Small intestine (tissue), 7 donors: ENCODE measurements around the gene BBOX1. TPM values are rescaled to one million over a fixed set of nuclear protein-coding genes. Genes with fewer than 3 reads are reported as not detected.
"Not testable (repeated sequence)": the region's sequence is repeated elsewhere in the genome, so short reads cannot be mapped to it uniquely, and the experiment has no call there.

Experiments used
- DNase-seq, 2 donors: peaks; one replicate each; pipeline versions ENCODE4 v3.0.0 to v3.0.0-alpha.2; 2013
- FAIRE-seq: peaks from 2 replicates; lab custom pipeline; 2012; peaks lifted over from hg19 to GRCh38; lab: Jason Lieb, UNC
- H3K27ac ChIP-seq, 3 donors: one replicate each; pipeline ENCODE4 v1.5.1; 2013; ENCODE audit warnings: low read length in 2 of 3, mild to moderate bottlenecking in 2 of 3, control low read depth in 1 of 3, inconsistent platforms in 1 of 3, low read depth in 1 of 3, moderate library complexity in 1 of 3
- H3K27me3 ChIP-seq, 3 donors: one replicate each; pipeline ENCODE4 v1.6.1; 2013; ENCODE audit warnings: low read length in 3 of 3, inconsistent platforms in 1 of 3; ENCODE audit not compliant: control insufficient read depth in 3 of 3, insufficient read depth in 3 of 3
- H3K36me3 ChIP-seq, 3 donors: one replicate each; pipeline ENCODE4 v1.6.1; 2013; ENCODE audit warnings: low read length in 3 of 3, inconsistent platforms in 1 of 3, low read depth in 1 of 3, mild to moderate bottlenecking in 1 of 3, moderate library complexity in 1 of 3; ENCODE audit not compliant: control insufficient read depth in 3 of 3, insufficient read depth in 2 of 3
- H3K4me1 ChIP-seq, 3 donors: one replicate each; pipeline ENCODE4 v1.6.1; 2013; ENCODE audit warnings: low read length in 2 of 3, inconsistent platforms in 1 of 3, low read depth in 1 of 3, mild to moderate bottlenecking in 1 of 3, moderate library complexity in 1 of 3; ENCODE audit not compliant: control insufficient read depth in 3 of 3, insufficient read depth in 2 of 3
- H3K4me3 ChIP-seq, 3 donors: one replicate each; pipeline ENCODE4 v1.5.1; 2013; ENCODE audit warnings: low read length in 3 of 3, control low read depth in 1 of 3, inconsistent platforms in 1 of 3, low read depth in 1 of 3, mild to moderate bottlenecking in 1 of 3, moderate library complexity in 1 of 3
- H3K9me3 ChIP-seq, 2 donors: one replicate each; pipeline ENCODE4 v1.6.1; 2013; ENCODE audit warnings: low read depth in 1 of 2, low read length in 1 of 2; ENCODE audit not compliant: control insufficient read depth in 2 of 2, insufficient read depth in 1 of 2
- WGBS, 3 donors: extraction: QIAGEN DNeasy Blood & Tissue Kit; methylation state at CpG; one replicate each; pipeline ENCODE4 v1.1.7; 2013; 5-methylcytosine and 5-hydroxymethylcytosine counted together
- polyA plus RNA-seq, 4 donors: library from polyadenylated mRNA; stranded (reverse) in 3 of 4; unstranded in 1 of 4; fragments of 200-250 nt in 3 of 4; fragments of 120-200 nt in 1 of 4; gene quantifications; one replicate each; pipeline versions ENCODE4 v1.2.1 to v1.2.3, GENCODE V29; 2013
- donor health status: healthy with polysubstance abuse.
- donor health status: control.
- donor health status: control.
- donor health status: Bipolar disorder and iron deficiency.
- donor health status: healthy.

BBOX1 gene
- polyA plus RNA-seq, 4 donors = 2.1 TPM; not detected in 3

- H3K27ac ChIP-seq = no peak overlapping the region
- no peak overlapping the region for H3K4me3 ChIP-seq
- H3K4me1 ChIP-seq = no peaks in the 10 kb centered on the region
- H3K36me3 ChIP-seq = no peaks in the 10 kb centered on the region
- H3K27me3 ChIP-seq = no peaks in the 10 kb centered on the region
- no peaks in the 10 kb centered on the region for H3K9me3 ChIP-seq
- DNase-seq (no peak), FAIRE-seq (no peak)
Observed at GRCh38 chr11:27084518-27084917, 43.9 kb downstream of the BBOX1 start.

GRCh38 chr11:27085111-27085510 lies 44.5 kb downstream of the BBOX1 start:
- FAIRE-seq = no peak
- Histone ChIP-seq H3K9me3 (peaks cover 0 to 3% of the 10 kb centered on the region in 2 donors), H3K27me3 (no peaks in the 10 kb centered on the region), H3K36me3 (no peaks in the 10 kb centered on the region), H3K4me3 (no peak overlapping the region), H3K27ac (no peak overlapping the region), H3K4me1 (no peaks in the 10 kb centered on the region)
- 68 to 89% (median 74%) methylated on average over 1 of the region's 1 CpG for whole genome bisulfite sequencing, 3 donors
- no peak for DNase-seq

GRCh38 chr11:27085605-27086004 lies 45.0 kb downstream of the BBOX1 start:
- DNase-seq = no peak

GRCh38 chr11:27087432-27087831 lies 46.8 kb downstream of the BBOX1 start:
- Histone ChIP-seq H3K27ac (no peak overlapping the region), H3K9me3 (peaks cover 0 to 12% of the 10 kb centered on the region in 2 donors), H3K4me1 (no peaks in the 10 kb centered on the region), H3K4me3 (no peak overlapping the region), H3K36me3 (no peaks in the 10 kb centered on the region), H3K27me3 (no peaks in the 10 kb centered on the region)
- DNase-seq (no peak), FAIRE-seq (no peak)
- 68 to 85% (median 81%) methylated on average over 2 of the region's 2 CpGs for WGBS, 3 donors

More at GRCh38 chr11:27085605-27086004, 45.0 kb downstream of the BBOX1 start:
- no peak for FAIRE-seq
- no peaks in the 10 kb centered on the region for H3K36me3 ChIP-seq
- no peaks in the 10 kb centered on the region for H3K27me3 ChIP-seq
- no peak overlapping the region for H3K4me3 ChIP-seq
- WGBS, 3 donors = 0 to 2% (median 0%) methylated on average over 1 of the region's 1 CpG
- no peak overlapping the region for H3K27ac ChIP-seq
- peaks cover 0 to 7% of the 10 kb centered on the region in 2 donors for H3K9me3 ChIP-seq
- H3K4me1 ChIP-seq = no peaks in the 10 kb centered on the region

GRCh38 chr11:27088353-27088752 lies 47.7 kb downstream of the BBOX1 start:
- Histone ChIP-seq H3K27me3 (no peaks in the 10 kb centered on the region), H3K27ac (no peak overlapping the region), H3K9me3 (peaks cover 0 to 12% of the 10 kb centered on the region in 2 donors), H3K36me3 (no peaks in the 10 kb centered on the region), H3K4me3 (no peak overlapping the region), H3K4me1 (no peaks in the 10 kb centered on the region)
- FAIRE-seq (no peak), DNase-seq (no peak)

GRCh38 chr11:27089746-27090145 lies 49.1 kb downstream of the BBOX1 start:
- no peak for DNase-seq
- FAIRE-seq = no peak
- H3K9me3 ChIP-seq = peaks cover 0 to 12% of the 10 kb centered on the region in 2 donors
- H3K4me3 ChIP-seq = no peak overlapping the region
- no peak overlapping the region for H3K27ac ChIP-seq
- no peaks in the 10 kb centered on the region for H3K36me3 ChIP-seq
- no peaks in the 10 kb centered on the region for H3K27me3 ChIP-seq
- WGBS, 3 donors = 80 to 84% (median 84%) methylated on average over 2 of the region's 2 CpGs
- H3K4me1 ChIP-seq = no peaks in the 10 kb centered on the region

- not testable (repeated sequence) for H3K27me3 ChIP-seq, DNase-seq, H3K27ac ChIP-seq, H3K4me1 ChIP-seq, H3K4me3 ChIP-seq, FAIRE-seq, H3K36me3 ChIP-seq
- 51 to 74% (median 54%) methylated on average over 5 of the region's 5 CpGs for WGBS, 3 donors
- H3K9me3 ChIP-seq = peaks cover 0 to 12% of the 10 kb centered on the region in 2 donors
Observed at GRCh38 chr11:27090357-27090948, 49.8 kb downstream of the BBOX1 start.

- FAIRE-seq = no peak
- WGBS, 3 donors = 36 to 38% (median 37%) methylated on average over 2 of the region's 2 CpGs
- Histone ChIP-seq H3K27me3 (no peaks in the 10 kb centered on the region), H3K9me3 (peaks cover 0 to 12% of the 10 kb centered on the region in 2 donors), H3K27ac (no peak overlapping the region), H3K4me3 (no peak overlapping the region), H3K36me3 (no peaks in the 10 kb centered on the region), H3K4me1 (no peaks in the 10 kb centered on the region)
- no peak for DNase-seq
Observed at GRCh38 chr11:27094120-27094519, 53.5 kb downstream of the BBOX1 start.

GRCh38 chr11:27095059-27095458 lies 54.4 kb downstream of the BBOX1 start:
- FAIRE-seq (no peak), DNase-seq (no peak)
- Histone ChIP-seq H3K4me3 (no peak overlapping the region), H3K4me1 (no peaks in the 10 kb centered on the region), H3K27ac (no peak overlapping the region), H3K9me3 (peaks cover 0 to 9% of the 10 kb centered on the region in 2 donors), H3K27me3 (no peaks in the 10 kb centered on the region), H3K36me3 (no peaks in the 10 kb centered on the region)
- 59 to 62% (median 61%) methylated on average over 2 of the region's 2 CpGs for WGBS, 3 donors
